ENCODE measurements around the gene GZF1.

GZF1 gene

DNA sequence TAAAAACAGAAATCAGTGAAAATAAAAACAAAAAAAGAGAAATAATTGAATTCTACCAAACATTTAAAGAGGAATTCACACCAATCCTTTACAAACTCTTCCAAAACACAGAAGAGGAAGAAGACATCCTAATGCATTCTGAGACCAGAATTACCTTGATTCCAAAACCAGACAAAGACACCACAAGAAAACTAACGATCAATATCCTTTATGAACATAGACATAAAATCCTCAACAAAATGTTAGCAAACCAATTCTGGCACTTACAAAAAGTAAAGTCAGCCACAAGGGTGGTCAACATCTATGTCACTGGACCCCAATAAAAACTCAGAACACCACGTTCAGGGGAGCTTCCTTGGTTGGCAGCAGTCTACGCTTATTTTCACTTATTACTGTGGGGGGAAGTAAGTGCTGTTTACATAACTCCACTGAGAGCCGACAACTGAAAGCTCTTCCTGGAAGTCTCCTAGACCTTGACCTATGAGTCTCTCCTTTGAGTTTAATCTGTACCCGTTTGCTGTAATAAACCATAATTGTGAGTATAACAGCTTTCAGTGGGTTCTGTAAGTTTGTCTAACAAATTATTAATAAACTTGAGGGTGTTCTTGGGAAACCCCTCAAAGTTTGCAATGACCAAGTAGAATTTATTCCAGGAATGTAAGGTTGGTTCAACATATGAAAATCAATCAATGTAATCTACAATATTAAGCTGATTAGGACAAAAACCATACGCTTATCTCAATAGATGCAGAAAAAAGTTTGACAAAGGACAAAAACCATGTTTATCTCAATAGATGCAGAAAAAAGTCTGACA, 24.5 kb downstream of the GZF1 start:
- TF ChIP-seq, protein P1, sequence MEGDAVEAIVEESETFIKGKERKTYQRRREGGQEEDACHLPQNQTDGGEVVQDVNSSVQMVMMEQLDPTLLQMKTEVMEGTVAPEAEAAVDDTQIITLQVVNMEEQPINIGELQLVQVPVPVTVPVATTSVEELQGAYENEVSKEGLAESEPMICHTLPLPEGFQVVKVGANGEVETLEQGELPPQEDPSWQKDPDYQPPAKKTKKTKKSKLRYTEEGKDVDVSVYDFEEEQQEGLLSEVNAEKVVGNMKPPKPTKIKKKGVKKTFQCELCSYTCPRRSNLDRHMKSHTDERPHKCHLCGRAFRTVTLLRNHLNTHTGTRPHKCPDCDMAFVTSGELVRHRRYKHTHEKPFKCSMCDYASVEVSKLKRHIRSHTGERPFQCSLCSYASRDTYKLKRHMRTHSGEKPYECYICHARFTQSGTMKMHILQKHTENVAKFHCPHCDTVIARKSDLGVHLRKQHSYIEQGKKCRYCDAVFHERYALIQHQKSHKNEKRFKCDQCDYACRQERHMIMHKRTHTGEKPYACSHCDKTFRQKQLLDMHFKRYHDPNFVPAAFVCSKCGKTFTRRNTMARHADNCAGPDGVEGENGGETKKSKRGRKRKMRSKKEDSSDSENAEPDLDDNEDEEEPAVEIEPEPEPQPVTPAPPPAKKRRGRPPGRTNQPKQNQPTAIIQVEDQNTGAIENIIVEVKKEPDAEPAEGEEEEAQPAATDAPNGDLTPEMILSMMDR (IDR thresholded peaks at IDR 0.05; ENCODE audit: low read depth, low read length): no peak
- DNase-seq: no peak
- Histone ChIP-seq H3K4me3 (ENCODE audit: low read depth, low read length) (no peak overlapping the region), H3K9me3 (ENCODE audit: severe bottlenecking) (no peaks in the 10 kb centered on the region), H3K27me3 (ENCODE audit: insufficient read depth, low read depth, severe bottlenecking) (no peaks in the 10 kb centered on the region), H3K27ac (no peak overlapping the region), H3K36me3 (peaks cover 49% of the 10 kb centered on the region)

DNA sequence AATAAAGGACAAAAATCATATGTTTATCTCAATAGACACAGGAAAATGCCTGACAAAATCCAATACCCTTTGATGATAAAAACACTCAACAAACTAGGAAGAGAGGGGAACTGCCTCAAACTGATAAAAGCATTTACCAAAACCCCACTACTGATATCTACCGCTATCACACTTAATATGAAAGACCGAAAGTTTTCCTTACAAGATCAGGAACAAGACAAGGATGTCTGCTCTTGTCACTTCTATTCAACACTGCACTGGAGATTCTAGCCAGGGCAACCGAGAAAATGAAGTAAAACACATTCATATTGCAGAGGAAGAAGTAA, 25.1 kb downstream of the GZF1 start:
- H3K27me3 ChIP-seq (ENCODE audit: insufficient read depth, low read depth, severe bottlenecking): no peaks in the 10 kb centered on the region
- no peak overlapping the region for H3K27ac ChIP-seq
- no peaks in the 10 kb centered on the region for H3K9me3 ChIP-seq (ENCODE audit: severe bottlenecking)
- DNase-seq: no peak
- no peak overlapping the region for H3K4me3 ChIP-seq (ENCODE audit: low read depth, low read length)
- TF ChIP-seq, protein P1 (IDR thresholded peaks at IDR 0.05; ENCODE audit: low read depth, low read length): no peak
- peaks cover 55% of the 10 kb centered on the region for H3K36me3 ChIP-seq

DNA sequence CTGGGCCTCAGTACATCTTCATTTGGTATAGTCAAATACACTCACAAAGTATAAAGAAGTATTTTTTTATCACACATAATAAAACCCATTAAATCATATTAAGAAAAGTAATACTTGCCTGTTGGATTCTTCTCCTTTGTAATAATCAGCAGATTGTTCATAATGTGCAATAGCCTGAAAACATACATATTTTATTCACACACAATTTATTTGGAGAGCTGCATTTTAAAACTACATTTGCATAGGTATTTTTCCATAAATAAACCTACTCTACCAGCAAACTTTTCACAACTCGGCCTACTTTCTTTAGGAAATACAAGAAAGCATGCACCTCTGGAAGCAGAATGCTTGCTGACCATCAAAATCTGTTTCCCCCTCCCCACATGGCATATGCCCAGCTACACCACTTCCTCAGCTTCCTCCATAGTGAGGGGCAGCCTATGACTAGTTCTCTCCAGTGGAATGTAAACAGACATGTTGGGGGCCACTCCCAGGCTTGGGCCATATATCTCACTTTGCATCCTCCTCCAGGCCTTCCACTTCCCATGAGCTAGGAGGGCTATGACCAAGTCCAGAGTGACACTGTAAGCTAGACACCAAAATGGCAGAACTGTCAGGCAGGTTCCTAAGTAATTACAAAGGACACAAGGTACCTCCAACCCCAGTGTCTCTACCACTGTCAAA, 28.3 kb downstream of the GZF1 start:
- Histone ChIP-seq H3K4me3 (ENCODE audit: low read depth, low read length) (no peak overlapping the region), H3K9me3 (ENCODE audit: severe bottlenecking) (no peaks in the 10 kb centered on the region), H3K27me3 (ENCODE audit: insufficient read depth, low read depth, severe bottlenecking) (no peaks in the 10 kb centered on the region), H3K27ac (no peak overlapping the region), H3K36me3 (peaks cover 70% of the 10 kb centered on the region)
- DNase-seq: no peak
- TF ChIP-seq, protein P1 (IDR thresholded peaks at IDR 0.05; ENCODE audit: low read depth, low read length): no peak

DNA sequence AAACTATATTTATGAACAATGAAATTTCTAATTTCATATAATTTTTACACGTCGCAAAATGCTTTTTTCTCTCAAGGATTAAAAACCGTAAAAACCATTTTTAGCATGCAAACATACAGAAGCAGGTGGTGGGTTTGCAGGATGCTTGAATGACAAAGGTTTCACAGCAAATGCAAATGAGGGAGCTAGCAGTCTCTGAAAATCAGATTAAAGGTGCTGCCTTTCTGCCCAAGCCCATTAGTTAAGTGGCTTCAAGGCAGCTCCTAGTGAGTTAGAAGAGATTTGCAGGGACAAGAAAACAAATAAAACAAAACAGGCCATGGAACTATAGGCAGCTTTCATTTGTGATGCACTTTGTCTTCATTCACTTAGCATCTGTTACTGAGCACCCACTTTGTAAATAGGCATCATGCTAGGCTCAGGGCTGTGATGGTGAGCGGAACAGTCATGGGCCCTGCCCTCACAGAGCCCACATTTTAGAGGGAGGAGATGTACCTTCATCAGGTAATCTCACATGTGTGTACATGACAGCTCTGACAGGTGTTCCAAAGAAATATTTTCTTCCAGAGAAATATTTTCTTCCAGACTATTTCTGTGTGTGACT, 29.8 kb downstream of the GZF1 start:
- H3K27me3 ChIP-seq (ENCODE audit: insufficient read depth, low read depth, severe bottlenecking): no peaks in the 10 kb centered on the region
- no peak overlapping the region for H3K4me3 ChIP-seq (ENCODE audit: low read depth, low read length)
- no peak for DNase-seq
- no peaks in the 10 kb centered on the region for H3K9me3 ChIP-seq (ENCODE audit: severe bottlenecking)
- TF ChIP-seq, protein P1 (IDR thresholded peaks at IDR 0.05; ENCODE audit: low read depth, low read length): no peak
- H3K36me3 ChIP-seq: peaks cover 71% of the 10 kb centered on the region
- H3K27ac ChIP-seq: no peak overlapping the region

DNA sequence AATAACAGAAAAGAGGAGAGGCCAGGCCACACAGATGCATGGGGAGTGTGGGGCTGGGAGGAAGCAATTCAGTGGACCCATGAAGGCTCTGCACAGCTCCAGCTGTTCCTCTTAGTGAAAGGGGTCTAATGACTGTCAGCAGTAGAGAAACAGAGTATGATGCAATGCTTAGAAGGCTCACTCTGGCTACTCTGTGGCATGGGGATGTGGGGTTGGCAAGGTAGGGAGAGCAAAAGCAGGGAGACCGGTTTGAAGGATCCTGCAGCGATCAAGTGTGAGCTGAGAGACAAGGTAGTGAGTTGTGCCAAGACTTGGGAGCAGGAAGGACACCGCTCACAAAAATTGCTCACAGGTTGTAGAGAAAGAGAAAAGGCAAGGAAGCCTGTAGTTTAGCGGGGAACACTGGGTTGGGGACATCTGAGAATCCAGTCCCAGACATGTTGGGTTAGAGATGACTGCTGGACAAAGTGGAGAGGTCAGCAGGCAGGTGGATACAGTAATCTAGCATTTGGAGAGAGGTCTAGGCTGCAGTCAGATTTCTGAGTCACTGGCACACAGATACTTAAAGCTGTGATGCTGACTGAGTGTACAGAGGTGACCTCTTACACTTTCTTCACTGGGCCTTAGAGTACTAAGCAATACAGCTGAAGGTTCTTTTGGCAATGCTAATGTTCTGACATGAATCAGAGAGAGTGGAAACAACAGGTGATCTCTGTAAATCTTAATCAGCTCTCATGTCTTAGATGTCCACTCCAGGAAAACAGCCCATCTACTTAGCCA, 32.2 kb downstream of the GZF1 start:
- H3K9me3 ChIP-seq (ENCODE audit: severe bottlenecking): no peaks in the 10 kb centered on the region
- H3K36me3 ChIP-seq: peaks cover 72% of the 10 kb centered on the region
- no peak for DNase-seq
- H3K27ac ChIP-seq: no peak overlapping the region
- no peak overlapping the region for H3K4me3 ChIP-seq (ENCODE audit: low read depth, low read length)
- no peaks in the 10 kb centered on the region for H3K27me3 ChIP-seq (ENCODE audit: insufficient read depth, low read depth, severe bottlenecking)
- TF ChIP-seq, protein P1 (IDR thresholded peaks at IDR 0.05; ENCODE audit: low read depth, low read length): no peak

All from WERI-Rb-1 (cell line).